ENCODE data around the gene NPDC1. TPM values are rescaled to one million over a fixed set of nuclear protein-coding genes. Genes with fewer than 3 reads are reported as not detected.

The NPDC1 gene
- total RNA-seq, 4 donors from 2014 or later = 58.0 to 972 (median 274) TPM

DNA sequence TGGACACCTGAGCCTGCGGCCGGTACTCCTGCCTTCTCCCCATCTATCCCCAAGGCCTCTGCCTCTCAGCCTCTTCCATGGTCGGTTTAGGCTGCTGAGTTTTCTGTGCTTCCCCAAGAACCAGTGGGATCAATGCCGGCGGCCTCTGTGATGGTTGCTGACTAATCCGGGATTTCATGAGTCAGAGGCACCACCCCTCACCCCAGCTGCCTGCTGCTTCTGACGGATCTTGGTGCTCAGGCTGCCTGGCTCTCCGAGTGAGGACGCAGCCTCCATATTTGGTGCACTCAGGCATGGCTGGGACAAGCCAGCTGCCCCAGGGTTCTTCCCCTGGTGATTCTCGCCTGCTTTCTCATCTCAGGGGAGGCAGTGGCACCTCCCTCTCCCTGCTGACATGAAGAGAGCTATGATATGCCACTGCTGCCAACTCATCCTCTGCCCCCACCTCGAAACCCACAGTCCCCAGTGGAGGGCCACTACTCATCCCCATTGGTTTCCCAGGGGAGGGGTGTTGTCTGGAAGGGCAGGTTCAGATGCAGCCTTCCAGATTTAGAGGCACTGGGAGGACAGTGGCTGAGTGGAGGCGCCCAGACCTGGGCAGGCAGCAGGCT lies 37.5 kb upstream of the NPDC1 start:
- no peak for TF ChIP-seq EP300 (IDR thresholded peaks at IDR 0.05; ENCODE audit: low read depth)
- TF ChIP-seq POLR2A (IDR thresholded peaks at IDR 0.05) = no peak
- TF ChIP-seq, protein P1, sequence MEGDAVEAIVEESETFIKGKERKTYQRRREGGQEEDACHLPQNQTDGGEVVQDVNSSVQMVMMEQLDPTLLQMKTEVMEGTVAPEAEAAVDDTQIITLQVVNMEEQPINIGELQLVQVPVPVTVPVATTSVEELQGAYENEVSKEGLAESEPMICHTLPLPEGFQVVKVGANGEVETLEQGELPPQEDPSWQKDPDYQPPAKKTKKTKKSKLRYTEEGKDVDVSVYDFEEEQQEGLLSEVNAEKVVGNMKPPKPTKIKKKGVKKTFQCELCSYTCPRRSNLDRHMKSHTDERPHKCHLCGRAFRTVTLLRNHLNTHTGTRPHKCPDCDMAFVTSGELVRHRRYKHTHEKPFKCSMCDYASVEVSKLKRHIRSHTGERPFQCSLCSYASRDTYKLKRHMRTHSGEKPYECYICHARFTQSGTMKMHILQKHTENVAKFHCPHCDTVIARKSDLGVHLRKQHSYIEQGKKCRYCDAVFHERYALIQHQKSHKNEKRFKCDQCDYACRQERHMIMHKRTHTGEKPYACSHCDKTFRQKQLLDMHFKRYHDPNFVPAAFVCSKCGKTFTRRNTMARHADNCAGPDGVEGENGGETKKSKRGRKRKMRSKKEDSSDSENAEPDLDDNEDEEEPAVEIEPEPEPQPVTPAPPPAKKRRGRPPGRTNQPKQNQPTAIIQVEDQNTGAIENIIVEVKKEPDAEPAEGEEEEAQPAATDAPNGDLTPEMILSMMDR (IDR thresholded peaks at IDR 0.05) = no peak
- TF ChIP-seq POLR2AphosphoS5 (IDR thresholded peaks at IDR 0.05) = no peak
- 79 to 80% methylated on average over 1 to 12 of the region's 12 CpGs for WGBS, 2 donors (ENCODE audit: low coverage in 1 of 2)
- in situ Hi-C loops (cut with MboI; ENCODE audit: low pct_ligation_motif_present in 1 of 4, low pct_unique_long_range_greater_than_20kb in 1 of 4, low sequenced_read_pairs in 3 of 4) = no loop called here

GRCh38 chr9:137082925-137083290 lies 36.9 kb upstream of the NPDC1 start:
- Histone ChIP-seq H3K4me3 (no peak overlapping the region), H3K27ac (peak overlapping the region; percentile 13 to 58 (median 48)), H3K4me1 (peaks cover 20 to 45% (median 37%) of the 10 kb centered on the region in 4 donors), H3K9me3 (no peaks in the 10 kb centered on the region), H3K36me3 (no peaks in the 10 kb centered on the region), H3K27me3 (peaks cover 12% of the 10 kb centered on the region)
- no peak for DNase-seq
- 73 to 85% methylated on average over 3 to 8 of the region's 8 CpGs for WGBS, 2 donors (ENCODE audit: low coverage in 1 of 2)
- in situ Hi-C loops (cut with MboI; ENCODE audit: low pct_ligation_motif_present in 1 of 4, low pct_unique_long_range_greater_than_20kb in 1 of 4, low sequenced_read_pairs in 3 of 4) (no loop called here), intact Hi-C loops (cut with DNase I; ENCODE audit: low total_unique reads) (no loop called here)
- TF ChIP-seq POLR2AphosphoS5 (IDR thresholded peaks at IDR 0.05) (no peak), EP300 (IDR thresholded peaks at IDR 0.05; ENCODE audit: low read depth) (no peak), POLR2A (IDR thresholded peaks at IDR 0.05) (no peak)
- TF ChIP-seq, protein P1 (IDR thresholded peaks at IDR 0.05) = no peak

More for the DNA sequence above, 37.5 kb upstream of the NPDC1 start:
- Histone ChIP-seq H3K27me3 (peaks cover 6% of the 10 kb centered on the region), H3K9me3 (no peaks in the 10 kb centered on the region), H3K27ac (peak overlapping the region; percentile 54 to 60 (median 58)), H3K4me1 (peaks cover 17 to 45% (median 33%) of the 10 kb centered on the region in 4 donors), H3K36me3 (no peaks in the 10 kb centered on the region), H3K4me3 (no peak overlapping the region)
- intact Hi-C loops (cut with DNase I; ENCODE audit: low total_unique reads) = no loop called here
- DNase-seq = peak; percentile 42

GRCh38 chr9:137082222-137082924 lies 36.4 kb upstream of the NPDC1 start:
- Histone ChIP-seq H3K4me1 (peaks cover 16 to 42% (median 34%) of the 10 kb centered on the region in 4 donors), H3K36me3 (no peaks in the 10 kb centered on the region), H3K27ac (no peak overlapping the region), H3K4me3 (no peak overlapping the region), H3K27me3 (peaks cover 15% of the 10 kb centered on the region), H3K9me3 (no peaks in the 10 kb centered on the region)
- intact Hi-C loops (cut with DNase I; ENCODE audit: low total_unique reads) = no loop called here
- 90% methylated on average over 12 of the region's 16 CpGs; no CpG with 5 or more reads in 1 of the 2 donors for WGBS, 2 donors (ENCODE audit: low coverage in 1 of 2)
- in situ Hi-C loops (cut with MboI; ENCODE audit: low pct_ligation_motif_present in 1 of 4, low pct_unique_long_range_greater_than_20kb in 1 of 4, low sequenced_read_pairs in 3 of 4) = no loop called here
- TF ChIP-seq POLR2AphosphoS5 (IDR thresholded peaks at IDR 0.05) (no peak), POLR2A (IDR thresholded peaks at IDR 0.05) (no peak), EP300 (IDR thresholded peaks at IDR 0.05; ENCODE audit: low read depth) (no peak)
- TF ChIP-seq, protein P1 (IDR thresholded peaks at IDR 0.05) = no peak
- DNase-seq = no peak

- no peaks in the 10 kb centered on the region for H3K9me3 ChIP-seq
- in situ Hi-C loops (cut with MboI; ENCODE audit: low pct_ligation_motif_present in 1 of 4, low pct_unique_long_range_greater_than_20kb in 1 of 4, low sequenced_read_pairs in 3 of 4) = no loop called here
- intact Hi-C loops (cut with DNase I; ENCODE audit: low total_unique reads) = no loop called here
- H3K4me3 ChIP-seq = no peak overlapping the region
- TF ChIP-seq POLR2AphosphoS5 (IDR thresholded peaks at IDR 0.05) = no peak
- no peak for TF ChIP-seq EP300 (IDR thresholded peaks at IDR 0.05; ENCODE audit: low read depth)
- TF ChIP-seq, protein P1 (IDR thresholded peaks at IDR 0.05) = no peak
- no peak for TF ChIP-seq POLR2A (IDR thresholded peaks at IDR 0.05)
- peaks cover 18 to 40% (median 30%) of the 10 kb centered on the region in 4 donors for H3K4me1 ChIP-seq
- no peaks in the 10 kb centered on the region for H3K36me3 ChIP-seq
- 94% methylated on average over 23 of the region's 24 CpGs; no CpG with 5 or more reads in 1 of the 2 donors for WGBS, 2 donors (ENCODE audit: low coverage in 1 of 2)
- no peak for DNase-seq
- H3K27ac ChIP-seq = no peak overlapping the region
- peaks cover 23% of the 10 kb centered on the region for H3K27me3 ChIP-seq
Measured at GRCh38 chr9:137080260-137081122, 34.5 kb upstream of the NPDC1 start.
